Peyer's patch (tissue), 4 donors: ENCODE results near the gene LRP1-AS. TPM values are rescaled to one million over a fixed set of nuclear protein-coding genes. Genes with fewer than 3 reads are reported as not detected.

Experiments
- DNase-seq, 3 donors: peaks; one replicate each; pipeline ENCODE4 v3.0.0-alpha.2; 2017 to 2019
- H3K27ac ChIP-seq, 4 donors: fragments of 200-600 bp; sonication (generic); one replicate each; pipeline ENCODE4 v1.5.1; 2016 to 2019
- H3K27me3 ChIP-seq, 2 donors: fragments of 200-600 bp; sonication (generic); one replicate each; pipeline ENCODE4 v1.5.1; 2019
- H3K36me3 ChIP-seq, 3 donors: fragments of 200-600 bp; sonication (generic); one replicate each; pipeline ENCODE4 v1.5.1; 2016 to 2019
- H3K4me1 ChIP-seq, 4 donors: fragments of 200-600 bp; sonication (generic); one replicate each; pipeline ENCODE4 v1.5.1; 2016 to 2019
- H3K4me3 ChIP-seq, 4 donors: fragments of 200-600 bp; sonication (generic); 1 replicate in 3 of 4; 2 replicates in 1 of 4; pipeline ENCODE4 v1.5.1; 2016 to 2019; ENCODE audit warnings: mild to moderate bottlenecking in 1 of 4
- H3K9me3 ChIP-seq, 4 donors: fragments of 200-600 bp; sonication (generic); one replicate each; pipeline ENCODE4 v1.5.1; 2016 to 2019; ENCODE audit warnings: mild to moderate bottlenecking in 1 of 4
- POLR2A ChIP-seq, 2 donors: fragments of 450-650 bp; IDR thresholded peaks; one replicate each; pipeline ENCODE4 v1.5.1; 2017; ENCODE audit warnings: antibody characterized with exemption in 2 of 2, mild to moderate bottlenecking in 2 of 2, moderate library complexity in 2 of 2
- total RNA-seq, 4 donors: library from RNA; depleted of rRNA; stranded (reverse); fragments of >200 nt; gene quantifications; one replicate each; pipeline ENCODE4 v1.1.0, GENCODE V29; 2016
- TF ChIP-seq, protein P1 (sequence below), 6 experiments: fragments of 450-650 bp in 4 of 6; fragments of 200-600 bp in 2 of 6; sonication (generic) in 1 of 6; IDR thresholded peaks; one replicate each; pipeline ENCODE4 v1.5.1; 2017 to 2019; ENCODE audit warnings: antibody characterized with exemption in 6 of 6, mild to moderate bottlenecking in 3 of 6, moderate library complexity in 1 of 6

The LRP1-AS gene
- total RNA-seq, 4 donors from 2014 or later: not detected

DNA sequence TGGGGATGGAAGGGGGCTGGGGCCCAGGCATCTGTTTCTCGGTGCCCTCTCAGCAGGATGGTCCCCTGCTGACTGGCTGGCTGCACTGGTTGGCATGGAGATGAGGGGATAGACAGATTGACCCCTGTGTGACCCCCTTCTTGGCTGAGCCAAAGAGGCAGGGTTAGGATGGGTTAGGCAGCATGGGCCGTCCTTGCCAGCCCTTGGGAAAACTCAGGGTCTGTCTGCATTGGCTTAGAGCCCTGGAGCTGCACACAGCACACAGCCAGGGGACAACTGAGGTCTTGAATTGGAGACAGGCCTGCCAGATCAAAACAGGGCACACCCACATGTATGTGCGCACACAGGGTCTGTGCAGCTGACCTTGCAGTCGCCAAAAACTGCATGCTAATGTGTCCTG is 11.2 kb upstream of the LRP1-AS start:
- no peaks in the 10 kb centered on the region for H3K4me1 ChIP-seq
- H3K4me3 ChIP-seq: no peak overlapping the region
- peaks cover 0 to 97% (median 0%) of the 10 kb centered on the region in 3 donors for H3K36me3 ChIP-seq
- DNase-seq: no peak
- no peaks in the 10 kb centered on the region for H3K9me3 ChIP-seq
- peak overlapping the region in 1 of 4 donors; percentile 5 for H3K27ac ChIP-seq
- TF ChIP-seq POLR2A (IDR thresholded peaks at IDR 0.05): no peak
- TF ChIP-seq, protein P1, sequence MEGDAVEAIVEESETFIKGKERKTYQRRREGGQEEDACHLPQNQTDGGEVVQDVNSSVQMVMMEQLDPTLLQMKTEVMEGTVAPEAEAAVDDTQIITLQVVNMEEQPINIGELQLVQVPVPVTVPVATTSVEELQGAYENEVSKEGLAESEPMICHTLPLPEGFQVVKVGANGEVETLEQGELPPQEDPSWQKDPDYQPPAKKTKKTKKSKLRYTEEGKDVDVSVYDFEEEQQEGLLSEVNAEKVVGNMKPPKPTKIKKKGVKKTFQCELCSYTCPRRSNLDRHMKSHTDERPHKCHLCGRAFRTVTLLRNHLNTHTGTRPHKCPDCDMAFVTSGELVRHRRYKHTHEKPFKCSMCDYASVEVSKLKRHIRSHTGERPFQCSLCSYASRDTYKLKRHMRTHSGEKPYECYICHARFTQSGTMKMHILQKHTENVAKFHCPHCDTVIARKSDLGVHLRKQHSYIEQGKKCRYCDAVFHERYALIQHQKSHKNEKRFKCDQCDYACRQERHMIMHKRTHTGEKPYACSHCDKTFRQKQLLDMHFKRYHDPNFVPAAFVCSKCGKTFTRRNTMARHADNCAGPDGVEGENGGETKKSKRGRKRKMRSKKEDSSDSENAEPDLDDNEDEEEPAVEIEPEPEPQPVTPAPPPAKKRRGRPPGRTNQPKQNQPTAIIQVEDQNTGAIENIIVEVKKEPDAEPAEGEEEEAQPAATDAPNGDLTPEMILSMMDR (IDR thresholded peaks at IDR 0.05): no peak
- no peaks in the 10 kb centered on the region for H3K27me3 ChIP-seq

DNA sequence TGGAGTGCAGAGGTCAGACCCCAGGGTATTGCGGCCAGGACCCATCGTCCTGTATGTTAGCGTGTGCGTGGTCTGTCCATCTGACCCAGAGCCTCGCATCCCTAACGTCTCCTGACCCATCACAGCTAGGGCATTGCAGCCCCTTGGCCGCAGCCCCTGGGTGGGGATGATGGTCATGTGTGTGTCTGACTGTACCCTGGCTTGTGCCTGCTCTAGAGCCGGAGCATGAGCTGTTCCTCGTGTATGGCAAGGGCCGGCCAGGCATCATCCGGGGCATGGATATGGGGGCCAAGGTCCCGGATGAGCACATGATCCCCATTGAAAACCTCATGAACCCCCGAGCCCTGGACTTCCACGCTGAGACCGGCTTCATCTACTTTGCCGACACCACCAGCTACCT is 10.8 kb upstream of the LRP1-AS start:
- TF ChIP-seq POLR2A (IDR thresholded peaks at IDR 0.05): no peak
- TF ChIP-seq, protein P1 (IDR thresholded peaks at IDR 0.05): no peak
- H3K27ac ChIP-seq: peak overlapping the region in 1 of 4 donors; percentile 5
- H3K27me3 ChIP-seq: no peaks in the 10 kb centered on the region
- no peak for DNase-seq
- no peak overlapping the region for H3K4me3 ChIP-seq
- no peaks in the 10 kb centered on the region for H3K9me3 ChIP-seq
- H3K36me3 ChIP-seq: peaks cover 0 to 96% (median 0%) of the 10 kb centered on the region in 3 donors
- peaks cover 0 to under 1% (median 0%) of the 10 kb centered on the region in 4 donors for H3K4me1 ChIP-seq

DNA sequence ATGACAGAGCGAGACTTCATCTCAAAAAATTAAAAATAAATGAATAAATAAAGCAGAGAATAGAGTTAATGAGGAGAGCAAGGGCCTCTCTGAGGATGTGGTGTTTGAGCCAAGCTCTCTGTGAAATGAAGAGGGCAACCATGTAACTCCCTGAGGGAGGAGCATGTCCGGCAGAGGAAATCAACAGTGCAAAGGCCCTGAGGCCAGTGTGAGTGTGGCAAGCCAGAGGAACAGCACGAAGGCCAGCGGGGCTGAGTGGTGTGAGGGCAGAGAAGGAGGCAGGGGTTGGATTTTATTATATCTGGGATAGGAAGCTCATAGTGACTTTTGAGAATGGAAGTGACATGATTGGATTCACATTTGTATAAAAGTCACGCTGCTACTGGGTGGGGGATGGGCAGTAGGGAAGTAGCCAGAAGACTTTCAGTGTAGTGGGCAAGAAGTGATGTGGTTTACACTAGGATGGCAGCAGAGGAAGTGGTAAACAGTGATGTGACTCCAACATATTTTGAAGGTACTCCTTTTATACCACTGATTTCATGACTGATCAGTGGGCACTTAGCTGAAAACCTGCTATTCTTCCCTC is 10.3 kb upstream of the LRP1-AS start:
- no peak for DNase-seq
- Histone ChIP-seq H3K4me1 (peaks cover 0 to 5% (median 0%) of the 10 kb centered on the region in 4 donors), H3K27me3 (no peaks in the 10 kb centered on the region), H3K9me3 (no peaks in the 10 kb centered on the region), H3K27ac (no peak overlapping the region), H3K4me3 (no peak overlapping the region), H3K36me3 (peaks cover 0 to 91% (median 0%) of the 10 kb centered on the region in 3 donors)
- no peak for TF ChIP-seq POLR2A (IDR thresholded peaks at IDR 0.05)
- TF ChIP-seq, protein P1 (IDR thresholded peaks at IDR 0.05): no peak

DNA sequence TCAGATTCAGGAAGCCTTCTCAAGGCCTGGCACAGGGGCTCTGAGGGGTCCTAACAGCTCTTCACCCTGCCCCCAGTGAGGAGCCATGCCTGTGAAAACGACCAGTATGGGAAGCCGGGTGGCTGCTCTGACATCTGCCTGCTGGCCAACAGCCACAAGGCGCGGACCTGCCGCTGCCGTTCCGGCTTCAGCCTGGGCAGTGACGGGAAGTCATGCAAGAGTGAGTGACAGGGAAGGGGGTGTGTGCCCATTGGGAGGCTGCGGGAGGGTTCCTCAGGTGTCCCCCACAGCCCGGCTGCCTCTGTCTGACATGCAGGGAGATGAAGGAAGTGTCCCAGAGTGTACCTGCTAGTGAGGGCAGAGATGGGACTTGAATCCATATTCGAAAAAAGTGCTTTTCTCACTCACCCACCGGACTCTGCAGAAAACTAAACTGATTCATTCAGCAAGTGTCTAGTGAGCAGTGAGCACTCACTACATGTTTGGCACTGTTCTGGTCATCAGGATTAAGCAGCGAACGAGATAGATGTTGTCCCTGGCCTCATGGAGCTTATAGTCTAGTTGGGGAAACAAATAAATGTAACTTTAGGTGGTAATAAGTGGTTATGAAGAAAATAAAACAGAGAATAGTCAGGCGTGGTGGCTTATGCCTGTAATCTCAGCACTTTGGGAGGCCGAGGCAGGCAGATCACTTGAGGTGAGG is 9.4 kb upstream of the LRP1-AS start:
- Histone ChIP-seq H3K27ac (no peak overlapping the region), H3K27me3 (no peaks in the 10 kb centered on the region), H3K4me3 (no peak overlapping the region), H3K36me3 (peaks cover 0 to 82% (median 0%) of the 10 kb centered on the region in 3 donors), H3K9me3 (no peaks in the 10 kb centered on the region), H3K4me1 (peaks cover 0 to 14% (median 0%) of the 10 kb centered on the region in 4 donors)
- TF ChIP-seq, protein P1 (IDR thresholded peaks at IDR 0.05): no peak
- no peak for TF ChIP-seq POLR2A (IDR thresholded peaks at IDR 0.05)
- no peak for DNase-seq

DNA sequence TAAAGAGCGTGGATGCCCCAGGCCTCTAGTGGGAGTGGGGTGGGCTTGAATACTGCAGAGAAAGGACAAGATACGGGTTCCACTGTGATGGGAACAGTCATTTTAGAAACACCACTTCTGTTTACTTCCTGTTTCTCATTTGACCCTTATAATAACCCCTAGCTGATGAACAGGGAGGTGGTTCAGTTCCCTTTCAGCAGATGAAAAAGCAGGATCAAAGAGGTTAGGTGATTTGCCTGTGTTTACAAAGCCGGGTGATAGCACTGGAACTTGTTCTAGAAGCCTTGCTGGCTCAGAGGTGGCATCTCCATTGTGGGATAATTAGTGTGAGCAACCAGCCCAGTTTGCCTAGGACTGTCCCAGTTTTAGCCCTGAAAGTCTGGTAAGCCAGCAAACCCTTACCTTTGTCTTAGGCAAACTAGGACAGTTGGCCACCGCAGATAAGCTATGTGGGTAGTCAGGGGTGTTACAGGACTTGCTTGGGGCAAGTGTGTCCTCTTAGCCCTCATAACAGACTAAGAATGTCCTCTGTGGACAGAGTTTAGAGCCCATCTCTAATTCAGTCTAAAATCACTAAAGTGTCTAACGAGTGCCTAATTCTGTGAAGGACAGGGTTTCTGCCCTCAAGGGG is 7.5 kb upstream of the LRP1-AS start:
- Histone ChIP-seq H3K4me3 (no peak overlapping the region), H3K27me3 (no peaks in the 10 kb centered on the region), H3K4me1 (peaks cover 0 to 31% (median 2%) of the 10 kb centered on the region in 4 donors), H3K36me3 (peaks cover 0 to 63% (median 0%) of the 10 kb centered on the region in 3 donors), H3K27ac (peak overlapping the region in 1 of 4 donors; percentile 19), H3K9me3 (no peaks in the 10 kb centered on the region)
- TF ChIP-seq, protein P1 (IDR thresholded peaks at IDR 0.05): no peak
- no peak for TF ChIP-seq POLR2A (IDR thresholded peaks at IDR 0.05)
- no peak for DNase-seq
